IPS DF 6.9 (cell line): ENCODE data around the gene SETSIP.
A peak's percentile ranks its signal among the peaks of the same experiment; 100 is the strongest.

Experiments used
- DNase-seq: peaks from one replicate; pipeline ENCODE4 v3.0.0-alpha.2; 2013; ENCODE audit warnings: low read depth, low spot score
- H3K27ac ChIP-seq: one replicate; pipeline ENCODE4 v1.5.1; 2013; ENCODE audit warnings: low read length, control low read depth
- H3K27me3 ChIP-seq: 2 replicates; pipeline ENCODE4 v1.6.1; 2013; ENCODE audit warnings: mild to moderate bottlenecking, low read length; ENCODE audit not compliant: control insufficient read depth, insufficient read depth
- H3K36me3 ChIP-seq: 2 replicates; pipeline ENCODE4 v1.6.1; 2013; ENCODE audit warnings: low read length; ENCODE audit not compliant: control insufficient read depth, insufficient read depth
- H3K4me1 ChIP-seq: 2 replicates; pipeline ENCODE4 v1.6.1; 2013; ENCODE audit warnings: low read length; ENCODE audit not compliant: control insufficient read depth, insufficient read depth
- H3K4me3 ChIP-seq: 2 replicates; pipeline ENCODE4 v1.5.1; 2013; ENCODE audit warnings: mild to moderate bottlenecking, low read length
- H3K9me3 ChIP-seq: 2 replicates; pipeline ENCODE4 v1.6.1; 2013; ENCODE audit warnings: low read length, inconsistent platforms; ENCODE audit not compliant: control insufficient read depth, insufficient read depth
- whole genome bisulfite sequencing: extraction: QIAGEN DNeasy Blood & Tissue Kit; methylation state at CpG from one replicate; pipeline ENCODE4 v1.1.7; 2013; ENCODE audit warnings: mixed read lengths, missing lambda C conversion rate; ENCODE audit not compliant: insufficient read length, insufficient coverage; 5-methylcytosine and 5-hydroxymethylcytosine counted together

SETSIP gene

GRCh38 chr1:92065042-92065441 is 10.2 kb downstream of the SETSIP start:
- Histone ChIP-seq H3K36me3 (no peaks in the 10 kb centered on the region), H3K27me3 (no peaks in the 10 kb centered on the region), H3K9me3 (no peaks in the 10 kb centered on the region), H3K27ac (no peak overlapping the region), H3K4me3 (no peak overlapping the region), H3K4me1 (no peaks in the 10 kb centered on the region; the same call in 1 of the 2 replicates)
- DNase-seq: no peak
- WGBS: no CpG with 5 or more reads among the region's 3 CpGs

- no peaks in the 10 kb centered on the region for H3K9me3 ChIP-seq
- no peaks in the 10 kb centered on the region for H3K4me1 ChIP-seq
- no peaks in the 10 kb centered on the region for H3K36me3 ChIP-seq
- no peaks in the 10 kb centered on the region for H3K27me3 ChIP-seq
- H3K4me3 ChIP-seq: no peak overlapping the region
- DNase-seq: no peak
- no peak overlapping the region for H3K27ac ChIP-seq
Observed at GRCh38 chr1:92051948-92052347, 23.3 kb downstream of the SETSIP start.

- H3K36me3 ChIP-seq: no peaks in the 10 kb centered on the region
- no peaks in the 10 kb centered on the region for H3K4me1 ChIP-seq
- no peaks in the 10 kb centered on the region for H3K9me3 ChIP-seq
- no CpG with 5 or more reads among the region's 2 CpGs for WGBS
- no peak for DNase-seq
- H3K27me3 ChIP-seq: no peaks in the 10 kb centered on the region
- H3K4me3 ChIP-seq: no peak overlapping the region
- H3K27ac ChIP-seq: no peak overlapping the region
Observed at GRCh38 chr1:92045766-92046495, 29.3 kb downstream of the SETSIP start.

- no CpG with 5 or more reads among the region's 5 CpGs for WGBS
- no peak for DNase-seq
- H3K27me3 ChIP-seq: no peaks in the 10 kb centered on the region
Observed at GRCh38 chr1:92043621-92044020, 31.6 kb downstream of the SETSIP start.

GRCh38 chr1:92040971-92041370 is 34.2 kb downstream of the SETSIP start:
- H3K9me3 ChIP-seq: no peaks in the 10 kb centered on the region
- DNase-seq: no peak
- no peak overlapping the region for H3K27ac ChIP-seq
- no peak overlapping the region for H3K4me3 ChIP-seq
- no CpG with 5 or more reads among the region's 1 CpG for WGBS
- no peaks in the 10 kb centered on the region for H3K36me3 ChIP-seq
- H3K4me1 ChIP-seq: 0 out of 2 replicates have a peak, but pooled peaks cover 2% of the 10 kb centered on the region
- no peaks in the 10 kb centered on the region for H3K27me3 ChIP-seq

More at GRCh38 chr1:92043621-92044020, 31.6 kb downstream of the SETSIP start:
- no peaks in the 10 kb centered on the region for H3K36me3 ChIP-seq
- no peak overlapping the region for H3K4me3 ChIP-seq
- no peaks in the 10 kb centered on the region for H3K9me3 ChIP-seq
- H3K4me1 ChIP-seq: no peaks in the 10 kb centered on the region
- H3K27ac ChIP-seq: no peak overlapping the region

- no peaks in the 10 kb centered on the region for H3K9me3 ChIP-seq
- no peaks in the 10 kb centered on the region for H3K36me3 ChIP-seq
- no CpG with 5 or more reads among the region's 2 CpGs for WGBS
- no peaks in the 10 kb centered on the region for H3K27me3 ChIP-seq
- DNase-seq: no peak
- no peak overlapping the region for H3K4me3 ChIP-seq
- no peak overlapping the region for H3K27ac ChIP-seq
- 0 out of 2 replicates have a peak, but pooled peaks cover 2% of the 10 kb centered on the region for H3K4me1 ChIP-seq
Observed at GRCh38 chr1:92038695-92039346, 36.4 kb downstream of the SETSIP start.

GRCh38 chr1:92037400-92037799 is 37.8 kb downstream of the SETSIP start:
- H3K27me3 ChIP-seq: no peaks in the 10 kb centered on the region
- 0 out of 2 replicates have a peak, but pooled peaks cover 2% of the 10 kb centered on the region for H3K4me1 ChIP-seq
- H3K36me3 ChIP-seq: no peaks in the 10 kb centered on the region
- no peak overlapping the region for H3K27ac ChIP-seq
- no peak for DNase-seq
- WGBS: no CpG with 5 or more reads among the region's 6 CpGs
- H3K4me3 ChIP-seq: no peak overlapping the region
- no peaks in the 10 kb centered on the region for H3K9me3 ChIP-seq

GRCh38 chr1:92031281-92032110 is 43.7 kb downstream of the SETSIP start:
- Histone ChIP-seq H3K9me3 (no peaks in the 10 kb centered on the region), H3K36me3 (no peaks in the 10 kb centered on the region), H3K27me3 (peaks cover 2% of the 10 kb centered on the region; the same call in 1 of the 2 replicates), H3K4me1 (no peaks in the 10 kb centered on the region; the same call in 1 of the 2 replicates), H3K27ac (no peak overlapping the region), H3K4me3 (no peak overlapping the region)
- DNase-seq: no peak
- WGBS: no CpG with 5 or more reads among the region's 6 CpGs

- WGBS: no CpG with 5 or more reads among the region's 4 CpGs
- no peak overlapping the region for H3K4me3 ChIP-seq
- H3K9me3 ChIP-seq: no peaks in the 10 kb centered on the region
- no peaks in the 10 kb centered on the region for H3K36me3 ChIP-seq
- H3K4me1 ChIP-seq: no peaks in the 10 kb centered on the region; the same call in 1 of the 2 replicates
- DNase-seq: no peak
- peaks cover 2% of the 10 kb centered on the region; the same call in 1 of the 2 replicates for H3K27me3 ChIP-seq
- no peak overlapping the region for H3K27ac ChIP-seq
Observed at GRCh38 chr1:92030656-92031107, 44.5 kb downstream of the SETSIP start.

GRCh38 chr1:92029241-92029922 is 45.8 kb downstream of the SETSIP start:
- no peak for DNase-seq
- Histone ChIP-seq H3K9me3 (no peaks in the 10 kb centered on the region), H3K27me3 (peaks cover 2% of the 10 kb centered on the region; the same call in 1 of the 2 replicates), H3K4me3 (peak overlapping the region; percentile 59; the same call in 1 of the 2 replicates), H3K36me3 (no peaks in the 10 kb centered on the region), H3K4me1 (no peaks in the 10 kb centered on the region; the same call in 1 of the 2 replicates), H3K27ac (no peak overlapping the region)
- WGBS: no CpG with 5 or more reads among the region's 31 CpGs
